IPS-18a (cell line): ENCODE measurements around the gene KIN.
"Not testable (repeated sequence)": the region's sequence is repeated elsewhere in the genome, so short reads cannot be mapped to it uniquely, and the experiment has no call there.

Experiments
- H3K27ac ChIP-seq: one replicate; pipeline ENCODE4 v1.5.1; 2013; ENCODE audit warnings: low read length
- H3K27me3 ChIP-seq: one replicate; pipeline ENCODE4 v1.6.1; 2013; ENCODE audit warnings: mild to moderate bottlenecking, low read length; ENCODE audit not compliant: control insufficient read depth, insufficient read depth
- H3K36me3 ChIP-seq: one replicate; pipeline ENCODE4 v1.6.1; 2013; ENCODE audit warnings: low read depth, low read length; ENCODE audit not compliant: control insufficient read depth
- H3K4me1 ChIP-seq: one replicate; pipeline ENCODE4 v1.6.1; 2013; ENCODE audit warnings: low read depth, low read length; ENCODE audit not compliant: control insufficient read depth
- H3K4me3 ChIP-seq: one replicate; pipeline ENCODE4 v1.5.1; 2013; ENCODE audit warnings: low read length
- H3K9ac ChIP-seq: one replicate; pipeline ENCODE4 v1.6.1; 2013; ENCODE audit warnings: mild to moderate bottlenecking, low read length, moderate library complexity
- H3K9me3 ChIP-seq: one replicate; pipeline ENCODE4 v1.6.1; 2013; ENCODE audit warnings: low read depth, low read length; ENCODE audit not compliant: control insufficient read depth

The KIN gene

GRCh38 chr10:7817576-7817975 is 29.8 kb upstream of the KIN start:
- H3K27ac ChIP-seq, result no peak overlapping the region
- H3K4me1 ChIP-seq, result no peaks in the 10 kb centered on the region
- H3K4me3 ChIP-seq, result peak overlapping the region; percentile 98
- H3K36me3 ChIP-seq, result no peaks in the 10 kb centered on the region
- peaks cover 5% of the 10 kb centered on the region for H3K27me3 ChIP-seq
- H3K9me3 ChIP-seq, result no peaks in the 10 kb centered on the region
- peak overlapping the region; percentile 73 for H3K9ac ChIP-seq

DNA sequence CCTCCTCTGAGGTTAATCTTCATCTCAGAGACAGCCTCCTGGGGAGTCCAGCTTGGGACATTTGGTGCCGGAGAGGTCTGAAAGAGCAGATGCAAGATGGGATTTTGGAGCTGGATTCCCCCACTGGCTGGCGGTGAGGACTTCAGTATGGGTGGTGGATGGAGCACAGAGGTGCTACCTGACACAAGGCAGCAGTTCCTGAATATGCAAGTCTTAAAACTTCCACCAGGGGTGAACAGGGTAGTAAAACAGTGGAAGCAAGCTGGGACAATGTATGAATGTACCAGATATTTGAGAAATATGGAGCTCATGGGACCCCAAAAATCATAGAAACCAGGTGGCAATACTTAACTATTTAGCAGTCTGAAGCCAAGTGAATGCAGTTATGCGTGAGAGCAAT is 25.7 kb upstream of the KIN start:
- Histone ChIP-seq H3K36me3 (no peaks in the 10 kb centered on the region), H3K9ac (no peak overlapping the region), H3K4me1 (no peaks in the 10 kb centered on the region), H3K27ac (no peak overlapping the region), H3K4me3 (no peak overlapping the region), H3K9me3 (no peaks in the 10 kb centered on the region), H3K27me3 (peaks cover 5% of the 10 kb centered on the region)

DNA sequence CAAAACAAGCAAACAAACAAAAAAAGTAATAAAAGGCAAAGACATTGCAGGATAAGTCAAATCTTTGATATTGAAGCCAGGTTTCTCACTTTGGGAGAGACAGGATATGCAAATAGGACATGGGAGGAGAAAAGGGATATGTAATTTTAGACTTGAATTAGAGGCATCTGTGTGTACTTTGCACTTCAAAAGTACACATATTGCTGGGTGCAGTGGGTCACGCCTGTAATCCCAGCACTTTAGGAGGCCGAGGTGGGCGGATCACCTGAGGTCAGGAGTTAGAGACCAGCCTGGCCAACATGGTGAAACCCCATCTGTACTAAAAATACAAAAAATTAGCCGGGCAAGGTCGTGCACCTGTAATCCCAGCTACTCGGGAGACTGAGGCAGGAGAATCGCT is 23.9 kb upstream of the KIN start:
- not testable (repeated sequence) for H3K4me3 ChIP-seq, H3K9ac ChIP-seq, H3K27ac ChIP-seq, H3K4me1 ChIP-seq, H3K27me3 ChIP-seq, H3K9me3 ChIP-seq
- peaks cover 14% of the 10 kb centered on the region for H3K36me3 ChIP-seq

DNA sequence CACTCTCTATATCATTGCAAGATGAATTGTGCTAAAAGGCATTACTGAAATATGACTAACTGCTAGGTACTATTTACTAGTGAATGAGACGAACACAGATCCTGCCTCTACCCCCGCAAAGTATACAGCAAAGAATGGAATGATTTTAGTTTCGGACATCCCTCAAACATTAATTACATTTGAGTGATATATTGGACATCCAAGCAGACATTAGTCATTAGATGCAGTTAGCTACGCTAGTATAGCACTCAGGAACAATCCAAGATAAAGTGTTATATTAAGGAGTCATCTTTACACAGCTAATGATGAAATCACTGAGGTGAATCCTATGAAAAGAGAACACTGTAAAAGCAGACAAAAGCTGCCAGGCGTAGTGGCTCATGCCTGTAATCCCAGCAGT is 23.2 kb upstream of the KIN start:
- no peaks in the 10 kb centered on the region for H3K27me3 ChIP-seq
- no peaks in the 10 kb centered on the region for H3K9me3 ChIP-seq
- H3K9ac ChIP-seq, result no peak overlapping the region
- H3K4me3 ChIP-seq, result no peak overlapping the region
- H3K27ac ChIP-seq, result no peak overlapping the region
- peaks cover 16% of the 10 kb centered on the region for H3K36me3 ChIP-seq
- no peaks in the 10 kb centered on the region for H3K4me1 ChIP-seq

DNA sequence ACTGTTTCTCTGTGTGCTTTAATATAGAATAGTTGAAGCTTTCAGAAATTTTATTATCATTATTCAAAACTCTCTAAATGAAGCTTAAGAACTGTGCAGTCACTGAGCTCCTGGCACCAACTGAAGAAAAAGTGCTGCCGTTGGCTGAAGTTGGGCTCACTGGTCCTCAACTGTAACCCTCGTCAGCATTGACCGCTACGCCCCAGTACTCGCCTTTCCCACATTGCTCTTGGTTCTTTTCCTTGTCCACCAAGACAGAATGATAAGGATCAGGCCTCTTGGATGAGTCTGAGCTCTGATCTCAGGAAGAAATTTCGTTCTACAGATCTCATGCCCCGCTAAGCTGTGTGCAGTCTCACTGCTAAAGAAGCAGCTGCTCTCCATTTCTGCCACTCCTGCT is 22.6 kb upstream of the KIN start:
- Histone ChIP-seq H3K9ac (no peak overlapping the region), H3K9me3 (no peaks in the 10 kb centered on the region), H3K27me3 (no peaks in the 10 kb centered on the region), H3K27ac (no peak overlapping the region), H3K4me1 (no peaks in the 10 kb centered on the region), H3K36me3 (peaks cover 20% of the 10 kb centered on the region), H3K4me3 (no peak overlapping the region)

DNA sequence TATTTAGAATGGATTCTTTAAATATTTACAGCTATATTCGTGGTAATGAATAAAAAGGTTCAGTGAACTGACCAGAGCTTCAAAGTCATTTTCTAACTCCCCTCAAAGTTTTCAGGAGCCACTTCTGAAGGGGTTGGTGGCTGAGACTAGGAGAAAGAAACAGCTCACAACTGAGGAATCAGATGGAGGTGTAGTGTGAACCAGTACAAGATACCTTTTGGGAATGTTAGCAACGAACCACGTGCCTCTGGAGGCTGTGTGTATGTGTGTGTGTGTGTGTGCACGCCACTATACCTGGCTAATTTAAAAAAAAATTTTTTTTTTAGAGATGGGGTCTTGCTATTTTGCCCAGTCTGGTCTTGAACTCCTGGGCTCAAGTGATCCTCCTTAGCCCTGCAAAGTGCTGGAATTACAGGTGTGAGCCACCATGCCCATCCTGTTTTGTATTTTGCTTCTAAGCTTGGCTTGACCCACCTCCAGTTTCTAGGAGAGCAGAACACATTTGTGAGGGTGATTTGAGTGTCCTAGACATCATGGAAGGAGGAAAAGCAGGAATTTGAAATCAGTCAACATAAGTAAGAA is 21.0 kb upstream of the KIN start:
- Histone ChIP-seq H3K27me3 (no peaks in the 10 kb centered on the region), H3K9ac (no peak overlapping the region), H3K4me1 (no peaks in the 10 kb centered on the region), H3K4me3 (no peak overlapping the region), H3K9me3 (no peaks in the 10 kb centered on the region), H3K36me3 (peaks cover 35% of the 10 kb centered on the region), H3K27ac (no peak overlapping the region)

GRCh38 chr10:7804741-7805140 is 16.9 kb upstream of the KIN start:
- Histone ChIP-seq H3K9ac (no peak overlapping the region), H3K36me3 (peaks cover 72% of the 10 kb centered on the region), H3K4me3 (no peak overlapping the region), H3K27me3 (no peaks in the 10 kb centered on the region), H3K9me3 (no peaks in the 10 kb centered on the region), H3K4me1 (no peaks in the 10 kb centered on the region), H3K27ac (no peak overlapping the region)

- Histone ChIP-seq H3K27me3 (no peaks in the 10 kb centered on the region), H3K36me3 (peaks cover 78% of the 10 kb centered on the region), H3K4me3 (no peak overlapping the region), H3K9ac (no peak overlapping the region), H3K27ac (no peak overlapping the region), H3K4me1 (no peaks in the 10 kb centered on the region), H3K9me3 (no peaks in the 10 kb centered on the region)
Observed at GRCh38 chr10:7804216-7804615, 16.4 kb upstream of the KIN start.

DNA sequence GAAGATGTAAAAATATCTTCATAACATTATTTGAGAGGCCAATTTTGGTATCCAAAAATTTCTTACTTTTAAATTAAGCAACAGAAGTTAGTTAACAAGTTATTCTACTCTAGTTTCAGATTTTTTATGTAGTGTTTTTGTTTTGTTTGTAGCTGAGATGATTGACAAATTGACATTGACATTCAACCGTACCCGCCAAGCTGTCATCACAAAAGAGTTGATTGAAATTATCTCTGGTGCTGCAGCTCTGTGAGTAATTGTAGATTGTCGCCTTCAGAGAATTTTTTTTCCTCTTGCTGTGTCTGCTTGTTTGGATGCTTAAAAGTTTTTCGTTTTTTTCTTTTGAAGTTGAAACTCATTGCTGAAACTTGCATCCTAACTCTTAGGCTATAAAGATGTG is 14.8 kb upstream of the KIN start:
- Histone ChIP-seq H3K4me1 (no peaks in the 10 kb centered on the region), H3K27me3 (no peaks in the 10 kb centered on the region), H3K36me3 (peaks cover 82% of the 10 kb centered on the region), H3K9me3 (no peaks in the 10 kb centered on the region), H3K27ac (no peak overlapping the region), H3K4me3 (no peak overlapping the region), H3K9ac (no peak overlapping the region)

- peaks cover 49% of the 10 kb centered on the region for H3K36me3 ChIP-seq
- no peaks in the 10 kb centered on the region for H3K9me3 ChIP-seq
- no peak overlapping the region for H3K27ac ChIP-seq
- no peak overlapping the region for H3K4me3 ChIP-seq
- H3K27me3 ChIP-seq, result no peaks in the 10 kb centered on the region
- no peaks in the 10 kb centered on the region for H3K4me1 ChIP-seq
- H3K9ac ChIP-seq, result no peak overlapping the region
Observed at GRCh38 chr10:7797582-7797981, 9.8 kb upstream of the KIN start.

DNA sequence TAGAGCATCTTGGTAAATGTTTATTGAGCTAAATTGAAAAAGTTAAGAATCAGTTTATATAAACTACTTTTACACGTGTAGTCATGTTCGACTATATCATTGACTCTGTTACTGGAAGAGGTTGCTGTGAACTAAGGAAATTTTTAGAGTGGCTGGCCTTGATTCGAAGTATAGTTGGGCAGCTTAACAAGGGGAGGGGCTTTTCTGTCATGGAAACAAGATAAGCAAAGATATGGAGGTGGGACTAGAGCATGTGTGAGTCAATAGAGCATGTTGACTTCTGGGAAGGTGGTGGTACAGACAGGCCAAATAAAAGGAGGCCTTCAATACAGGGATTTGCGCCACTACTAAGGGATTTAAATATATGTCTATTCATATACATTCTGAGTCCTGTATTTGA is 7.8 kb upstream of the KIN start:
- H3K4me3 ChIP-seq, result no peak overlapping the region
- no peaks in the 10 kb centered on the region for H3K27me3 ChIP-seq
- H3K36me3 ChIP-seq, result peaks cover 29% of the 10 kb centered on the region
- H3K9me3 ChIP-seq, result no peaks in the 10 kb centered on the region
- no peak overlapping the region for H3K27ac ChIP-seq
- H3K4me1 ChIP-seq, result no peaks in the 10 kb centered on the region
- H3K9ac ChIP-seq, result no peak overlapping the region

- peaks cover 21% of the 10 kb centered on the region for H3K36me3 ChIP-seq
Observed at GRCh38 chr10:7794251-7795026, 6.6 kb upstream of the KIN start.

More at GRCh38 chr10:7794251-7795026, 6.6 kb upstream of the KIN start:
- H3K27ac ChIP-seq, result no peak overlapping the region
- no peak overlapping the region for H3K9ac ChIP-seq
- H3K4me1 ChIP-seq, result peaks cover 2% of the 10 kb centered on the region
- H3K9me3 ChIP-seq, result no peaks in the 10 kb centered on the region
- H3K4me3 ChIP-seq, result no peak overlapping the region
- no peaks in the 10 kb centered on the region for H3K27me3 ChIP-seq
